H54 (cell line): ENCODE results near the gene GNAI1.

Experiments
- DNase-seq: peaks from one replicate; pipeline ENCODE4 v3.0.0; 2011; ENCODE audit warnings: low spot score, mixed read lengths; ENCODE audit not compliant: insufficient read length
- FAIRE-seq: peaks from 3 replicates; lab custom pipeline; 2011; peaks lifted over from hg19 to GRCh38; lab: Jason Lieb, UNC
- POLR2A ChIP-seq: IDR thresholded peaks from 2 replicates; pipeline ENCODE4 v1.6.1; 2011; ENCODE audit warnings: low read depth, mild to moderate bottlenecking, low read length

GNAI1 gene

GRCh38 chr7:80253237-80253636 lies 118.6 kb downstream of the GNAI1 start:
- FAIRE-seq (no peak), DNase-seq (no peak)

GRCh38 chr7:80253653-80254052 lies 119.0 kb downstream of the GNAI1 start:
- no peak for TF ChIP-seq POLR2A
- DNase-seq (no peak), FAIRE-seq (no peak)

More at GRCh38 chr7:80253237-80253636, 118.6 kb downstream of the GNAI1 start:
- no peak for TF ChIP-seq POLR2A

GRCh38 chr7:80255656-80256055 lies 121.0 kb downstream of the GNAI1 start:
- TF ChIP-seq POLR2A = no peak
- FAIRE-seq (no peak), DNase-seq (no peak)

GRCh38 chr7:80257756-80258155 lies 123.1 kb downstream of the GNAI1 start:
- TF ChIP-seq POLR2A = no peak
- no peak for DNase-seq
- FAIRE-seq = no peak

- DNase-seq = no peak
- TF ChIP-seq POLR2A = no peak
- FAIRE-seq = no peak
Measured at GRCh38 chr7:80260606-80261005, 126.0 kb downstream of the GNAI1 start.

GRCh38 chr7:80263333-80263732 lies 128.7 kb downstream of the GNAI1 start:
- no peak for TF ChIP-seq POLR2A
- DNase-seq (no peak), FAIRE-seq (no peak)

GRCh38 chr7:80263821-80264220 lies 129.2 kb downstream of the GNAI1 start:
- FAIRE-seq (no peak), DNase-seq (no peak)
- no peak for TF ChIP-seq POLR2A

GRCh38 chr7:80264769-80265495 lies 130.3 kb downstream of the GNAI1 start:
- FAIRE-seq (no peak), DNase-seq (no peak)
- TF ChIP-seq POLR2A = no peak

GRCh38 chr7:80272560-80273239 lies 138.1 kb downstream of the GNAI1 start:
- DNase-seq (no peak), FAIRE-seq (no peak)
- no peak for TF ChIP-seq POLR2A

GRCh38 chr7:80273327-80273726 lies 138.7 kb downstream of the GNAI1 start:
- FAIRE-seq (peak; percentile 11), DNase-seq (no peak)
- TF ChIP-seq POLR2A = no peak

GRCh38 chr7:80275192-80275605 lies 140.6 kb downstream of the GNAI1 start:
- FAIRE-seq = no peak
- TF ChIP-seq POLR2A = no peak
- DNase-seq = no peak
